Adipocyte (in vitro differentiated cells): ENCODE results near the gene PRPF38A.

ENCODE experiments used
- DNase-seq: peaks from one replicate; pipeline ENCODE4 v3.0.0-alpha.2; 2015; ENCODE audit warnings: low read depth
- H3K27me3 ChIP-seq: replicated peaks from 2 replicates; pipeline ENCODE4 v1.7.0; 2013; ENCODE audit warnings: mild to moderate bottlenecking, low read length, moderate library complexity; ENCODE audit not compliant: control insufficient read depth, insufficient read depth
- H3K36me3 ChIP-seq: 2 replicates; pipeline ENCODE4 v1.7.0; 2013; ENCODE audit warnings: low read length, mild to moderate bottlenecking, moderate library complexity; ENCODE audit not compliant: control insufficient read depth, insufficient read depth, severe bottlenecking
- H3K4me1 ChIP-seq: 2 replicates; pipeline ENCODE4 v1.7.0; 2013; ENCODE audit warnings: mild to moderate bottlenecking, low read length, moderate library complexity; ENCODE audit not compliant: control insufficient read depth, insufficient read depth
- H3K4me3 ChIP-seq: 2 replicates; pipeline ENCODE4 v1.7.0; 2013; ENCODE audit warnings: mild to moderate bottlenecking, low read length, moderate library complexity
- H3K9ac ChIP-seq: 2 replicates; pipeline ENCODE4 v1.7.0; 2013; ENCODE audit warnings: mild to moderate bottlenecking, low read length, moderate library complexity
- H3K9me3 ChIP-seq: 2 replicates; pipeline ENCODE4 v1.7.0; 2013; ENCODE audit warnings: mild to moderate bottlenecking, low read length, moderate library complexity; ENCODE audit not compliant: control insufficient read depth

The PRPF38A gene

GRCh38 chr1:52469108-52469507, 64.7 kb downstream of the PRPF38A start:
- Histone ChIP-seq H3K9ac (no peak overlapping the region), H3K27me3 (no peaks in the 10 kb centered on the region), H3K9me3 (no peaks in the 10 kb centered on the region), H3K4me3 (no peak overlapping the region), H3K4me1 (no peaks in the 10 kb centered on the region), H3K36me3 (no peaks in the 10 kb centered on the region)
- DNase-seq, result no peak
